Neural progenitor cell (in vitro differentiated cells): ENCODE results near the gene GSE1.

Experiments
- EZH2 ChIP-seq: fragments of 200-600 bp; sonication (generic); IDR thresholded peaks from 2 replicates; pipeline ENCODE4 v1.6.1; 2017; ENCODE audit warnings: antibody characterized with exemption, mild to moderate bottlenecking, moderate library complexity
- TF ChIP-seq, protein P1 (sequence below): fragments of 200-600 bp; sonication (generic); IDR thresholded peaks from 2 replicates; pipeline ENCODE4 v1.5.1; 2017; ENCODE audit warnings: antibody characterized with exemption, mild to moderate bottlenecking

DNA sequence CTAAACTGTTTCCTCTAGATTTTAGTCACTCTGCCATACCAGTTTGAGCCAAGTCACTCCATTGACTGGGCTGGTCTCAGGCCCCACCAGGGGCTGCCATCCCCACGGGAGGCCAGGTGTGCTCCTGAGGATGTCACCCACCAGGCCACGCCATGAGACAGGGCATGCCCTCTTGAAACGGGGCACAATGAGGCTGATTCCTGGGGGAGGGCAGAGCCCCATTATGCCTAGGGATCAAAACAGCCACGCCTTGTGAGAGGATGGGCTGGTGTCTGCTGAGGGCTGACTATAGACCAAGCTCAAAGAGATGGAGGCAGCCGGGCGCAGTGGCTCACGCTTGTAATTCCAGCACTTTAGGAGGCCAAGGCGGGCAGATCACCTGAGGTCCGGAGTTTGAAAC lies 54.1 kb downstream of the GSE1 start:
- TF ChIP-seq, protein P1, sequence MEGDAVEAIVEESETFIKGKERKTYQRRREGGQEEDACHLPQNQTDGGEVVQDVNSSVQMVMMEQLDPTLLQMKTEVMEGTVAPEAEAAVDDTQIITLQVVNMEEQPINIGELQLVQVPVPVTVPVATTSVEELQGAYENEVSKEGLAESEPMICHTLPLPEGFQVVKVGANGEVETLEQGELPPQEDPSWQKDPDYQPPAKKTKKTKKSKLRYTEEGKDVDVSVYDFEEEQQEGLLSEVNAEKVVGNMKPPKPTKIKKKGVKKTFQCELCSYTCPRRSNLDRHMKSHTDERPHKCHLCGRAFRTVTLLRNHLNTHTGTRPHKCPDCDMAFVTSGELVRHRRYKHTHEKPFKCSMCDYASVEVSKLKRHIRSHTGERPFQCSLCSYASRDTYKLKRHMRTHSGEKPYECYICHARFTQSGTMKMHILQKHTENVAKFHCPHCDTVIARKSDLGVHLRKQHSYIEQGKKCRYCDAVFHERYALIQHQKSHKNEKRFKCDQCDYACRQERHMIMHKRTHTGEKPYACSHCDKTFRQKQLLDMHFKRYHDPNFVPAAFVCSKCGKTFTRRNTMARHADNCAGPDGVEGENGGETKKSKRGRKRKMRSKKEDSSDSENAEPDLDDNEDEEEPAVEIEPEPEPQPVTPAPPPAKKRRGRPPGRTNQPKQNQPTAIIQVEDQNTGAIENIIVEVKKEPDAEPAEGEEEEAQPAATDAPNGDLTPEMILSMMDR: no peak
- no peak for TF ChIP-seq EZH2
